Measurements from ENCODE around the gene NCAM1.

The NCAM1 gene

DNA sequence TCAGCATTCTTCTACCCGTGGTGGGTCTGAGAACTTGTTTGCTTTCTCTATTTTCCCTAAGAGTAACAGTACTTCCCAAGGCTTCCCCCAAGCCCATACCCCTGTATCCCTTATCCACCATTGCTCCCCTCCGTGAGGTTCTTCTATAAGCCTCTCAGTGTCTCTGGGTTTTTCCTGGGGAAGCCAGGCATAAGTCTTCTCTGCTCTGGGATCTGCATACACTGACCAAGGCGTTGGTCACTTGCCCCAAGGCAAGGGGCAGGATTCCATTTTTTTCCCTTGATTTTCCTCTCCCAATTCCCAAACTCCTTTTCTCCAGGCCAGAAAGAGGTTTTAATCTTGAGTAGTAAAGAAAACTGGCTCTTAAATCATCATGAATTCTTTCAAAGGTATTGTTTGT, 27.2 kb upstream of the NCAM1 start:
- TF ChIP-seq, protein P1, sequence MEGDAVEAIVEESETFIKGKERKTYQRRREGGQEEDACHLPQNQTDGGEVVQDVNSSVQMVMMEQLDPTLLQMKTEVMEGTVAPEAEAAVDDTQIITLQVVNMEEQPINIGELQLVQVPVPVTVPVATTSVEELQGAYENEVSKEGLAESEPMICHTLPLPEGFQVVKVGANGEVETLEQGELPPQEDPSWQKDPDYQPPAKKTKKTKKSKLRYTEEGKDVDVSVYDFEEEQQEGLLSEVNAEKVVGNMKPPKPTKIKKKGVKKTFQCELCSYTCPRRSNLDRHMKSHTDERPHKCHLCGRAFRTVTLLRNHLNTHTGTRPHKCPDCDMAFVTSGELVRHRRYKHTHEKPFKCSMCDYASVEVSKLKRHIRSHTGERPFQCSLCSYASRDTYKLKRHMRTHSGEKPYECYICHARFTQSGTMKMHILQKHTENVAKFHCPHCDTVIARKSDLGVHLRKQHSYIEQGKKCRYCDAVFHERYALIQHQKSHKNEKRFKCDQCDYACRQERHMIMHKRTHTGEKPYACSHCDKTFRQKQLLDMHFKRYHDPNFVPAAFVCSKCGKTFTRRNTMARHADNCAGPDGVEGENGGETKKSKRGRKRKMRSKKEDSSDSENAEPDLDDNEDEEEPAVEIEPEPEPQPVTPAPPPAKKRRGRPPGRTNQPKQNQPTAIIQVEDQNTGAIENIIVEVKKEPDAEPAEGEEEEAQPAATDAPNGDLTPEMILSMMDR (IDR thresholded peaks at IDR 0.05; ENCODE audit: low read depth, low read length), result no peak
- TF ChIP-seq EZH2phosphoT487 (IDR thresholded peaks at IDR 0.05; ENCODE audit: low read depth), result no peak
- Histone ChIP-seq H2AFZ (ENCODE audit: low read depth, low read length) (no peak overlapping the region), H3K27ac (ENCODE audit: low read length) (no peak overlapping the region), H3K79me2 (ENCODE audit: low read length) (no peaks in the 10 kb centered on the region), H3K4me3 (ENCODE audit: low read length) (no peak overlapping the region), H3K27me3 (ENCODE audit: low read depth, low read length) (0 out of 2 replicates have a peak, but pooled peaks cover 7% of the 10 kb centered on the region), H3K9ac (ENCODE audit: low read length) (no peak overlapping the region), H3K4me1 (ENCODE audit: low read length) (no peaks in the 10 kb centered on the region), H3K36me3 (replicated peaks; ENCODE audit: low read depth, low read length) (no peaks in the 10 kb centered on the region), H4K20me1 (ENCODE audit: insufficient read depth, low read length) (no peaks in the 10 kb centered on the region), H3K9me3 (ENCODE audit: insufficient read depth, low read length) (no peaks in the 10 kb centered on the region), H3K4me2 (ENCODE audit: low read length) (no peak overlapping the region)

DNA sequence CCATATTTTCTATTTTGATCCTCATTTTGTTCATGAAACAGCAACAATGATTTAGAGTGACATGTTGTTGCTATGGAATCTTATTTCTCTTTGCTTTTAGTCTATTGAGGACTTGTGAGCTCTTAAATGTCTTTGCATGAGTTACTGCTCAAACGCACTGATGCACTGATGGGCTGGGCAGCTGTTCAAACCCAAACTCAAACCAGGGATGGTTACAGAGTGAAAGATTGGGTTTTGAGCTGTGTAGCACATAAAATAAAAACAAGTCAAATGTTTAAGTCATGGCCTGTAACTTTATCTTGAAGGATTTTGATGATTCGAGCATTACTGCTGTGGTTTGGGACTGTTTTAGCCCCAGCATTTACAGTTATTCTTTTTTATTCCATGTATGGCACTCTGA, 20.1 kb upstream of the NCAM1 start:
- Histone ChIP-seq H3K9ac (ENCODE audit: low read length) (no peak overlapping the region), H2AFZ (ENCODE audit: low read depth, low read length) (no peak overlapping the region), H4K20me1 (ENCODE audit: insufficient read depth, low read length) (no peaks in the 10 kb centered on the region), H3K4me1 (ENCODE audit: low read length) (no peaks in the 10 kb centered on the region), H3K27me3 (ENCODE audit: low read depth, low read length) (0 out of 2 replicates have a peak, but pooled peaks cover 2% of the 10 kb centered on the region), H3K4me2 (ENCODE audit: low read length) (no peak overlapping the region), H3K36me3 (replicated peaks; ENCODE audit: low read depth, low read length) (no peaks in the 10 kb centered on the region), H3K27ac (ENCODE audit: low read length) (no peak overlapping the region), H3K4me3 (ENCODE audit: low read length) (no peak overlapping the region), H3K9me3 (ENCODE audit: insufficient read depth, low read length) (no peaks in the 10 kb centered on the region), H3K79me2 (ENCODE audit: low read length) (no peaks in the 10 kb centered on the region)
- TF ChIP-seq, protein P1 (IDR thresholded peaks at IDR 0.05; ENCODE audit: low read depth, low read length), result no peak

DNA sequence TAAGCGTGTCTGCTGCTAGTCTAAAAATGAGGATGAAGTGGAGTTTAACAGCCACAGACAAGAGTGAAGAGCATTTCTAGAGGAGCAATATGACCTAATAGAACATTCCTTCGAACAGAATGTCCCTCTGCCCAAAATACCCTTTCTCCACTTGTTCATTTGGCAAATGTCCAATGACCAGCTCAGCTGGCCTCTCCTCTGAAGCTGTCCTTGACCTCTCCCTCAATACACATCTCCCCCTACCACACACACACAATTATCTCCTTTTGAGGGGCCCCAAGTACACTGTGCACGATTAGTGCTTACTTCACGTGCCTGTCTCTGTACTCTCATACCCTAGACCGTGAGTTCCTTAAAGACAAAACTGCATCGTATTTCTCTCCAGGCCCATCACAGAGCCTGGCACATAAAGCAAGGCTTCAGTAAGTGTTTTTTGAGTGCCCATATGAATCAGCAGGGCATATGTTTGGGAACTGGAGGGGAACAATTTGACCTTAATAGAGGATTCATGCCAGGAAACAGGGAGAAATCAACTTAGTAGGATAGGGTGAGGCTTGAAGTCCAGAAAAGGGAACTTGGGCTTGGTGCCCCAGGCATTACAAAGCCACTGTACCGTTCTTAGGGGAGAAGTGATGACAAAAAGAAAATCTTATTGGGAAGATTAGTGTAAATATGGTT, 18.1 kb upstream of the NCAM1 start:
- Histone ChIP-seq H3K4me1 (ENCODE audit: low read length) (no peaks in the 10 kb centered on the region), H3K9ac (ENCODE audit: low read length) (no peak overlapping the region), H3K27me3 (ENCODE audit: low read depth, low read length) (0 out of 2 replicates have a peak, but pooled peaks cover 3% of the 10 kb centered on the region), H3K79me2 (ENCODE audit: low read length) (no peaks in the 10 kb centered on the region), H3K4me3 (ENCODE audit: low read length) (no peak overlapping the region), H4K20me1 (ENCODE audit: insufficient read depth, low read length) (no peaks in the 10 kb centered on the region), H3K27ac (ENCODE audit: low read length) (no peak overlapping the region), H3K36me3 (replicated peaks; ENCODE audit: low read depth, low read length) (no peaks in the 10 kb centered on the region), H2AFZ (ENCODE audit: low read depth, low read length) (no peak overlapping the region), H3K9me3 (ENCODE audit: insufficient read depth, low read length) (no peaks in the 10 kb centered on the region), H3K4me2 (ENCODE audit: low read length) (no peak overlapping the region)
- no peak for TF ChIP-seq EZH2phosphoT487 (IDR thresholded peaks at IDR 0.05; ENCODE audit: low read depth)
- TF ChIP-seq, protein P1 (IDR thresholded peaks at IDR 0.05; ENCODE audit: low read depth, low read length), result no peak

DNA sequence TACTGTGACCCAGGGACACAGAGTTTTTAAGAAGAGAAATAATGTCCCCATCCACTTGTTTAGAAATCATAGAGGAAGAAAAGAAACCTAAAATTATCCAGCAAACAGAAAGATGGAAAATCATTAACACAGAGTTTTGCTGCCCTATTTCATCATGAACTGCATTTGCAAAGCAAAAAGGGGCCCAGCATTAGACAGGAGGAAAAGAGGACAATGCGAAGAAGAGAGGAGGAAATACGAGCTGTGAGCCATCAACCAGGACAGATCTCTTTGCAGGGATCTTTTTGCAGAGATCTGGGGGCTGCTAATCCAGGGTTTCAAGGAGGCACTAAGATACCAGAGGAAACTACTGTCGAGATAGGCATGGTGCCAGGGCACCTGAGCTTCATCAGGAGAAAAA, 14.4 kb upstream of the NCAM1 start:
- no peaks in the 10 kb centered on the region for H3K79me2 ChIP-seq (ENCODE audit: low read length)
- H3K4me1 ChIP-seq (ENCODE audit: low read length), result no peaks in the 10 kb centered on the region
- no peak overlapping the region for H3K27ac ChIP-seq (ENCODE audit: low read length)
- no peak overlapping the region for H3K9ac ChIP-seq (ENCODE audit: low read length)
- no peaks in the 10 kb centered on the region for H4K20me1 ChIP-seq (ENCODE audit: insufficient read depth, low read length)
- no peak overlapping the region for H2AFZ ChIP-seq (ENCODE audit: low read depth, low read length)
- H3K27me3 ChIP-seq (ENCODE audit: low read depth, low read length), result 0 out of 2 replicates have a peak, but pooled peaks cover 3% of the 10 kb centered on the region
- no peak overlapping the region for H3K4me3 ChIP-seq (ENCODE audit: low read length)
- no peak overlapping the region for H3K4me2 ChIP-seq (ENCODE audit: low read length)
- H3K9me3 ChIP-seq (ENCODE audit: insufficient read depth, low read length), result no peaks in the 10 kb centered on the region
- H3K36me3 ChIP-seq (replicated peaks; ENCODE audit: low read depth, low read length), result no peaks in the 10 kb centered on the region
- TF ChIP-seq, protein P1 (IDR thresholded peaks at IDR 0.05; ENCODE audit: low read depth, low read length), result no peak
